SK-N-SH treated with all-trans-retinoic acid at 6 μM for 48 hours (cell line): ENCODE data around the gene KIRREL3.

Experiments used
- PATZ1 ChIP-seq: fragments of 250-450 bp; sonication (Bioruptor Pico); IDR thresholded peaks from 2 replicates; pipeline ENCODE4 v1.8.0; 2020; ENCODE audit warnings: mild to moderate bottlenecking, moderate library complexity, borderline replicate concordance
- PPARA ChIP-seq: fragments of 250-450 bp; sonication (Bioruptor Pico); IDR thresholded peaks from 2 replicates; pipeline ENCODE4 v1.5.0; 2020; ENCODE audit warnings: mild to moderate bottlenecking, borderline replicate concordance
- RARB ChIP-seq: fragments of 250-450 bp; sonication (Bioruptor Pico); IDR thresholded peaks from 2 replicates; pipeline ENCODE4 v1.8.0; 2021; ENCODE audit warnings: mild to moderate bottlenecking, moderate library complexity
- ZNF565 ChIP-seq: fragments of 450-650 bp; formaldehyde crosslinking; conservative IDR thresholded peaks from 2 replicates; pipeline ENCODE4 v1.5.0; 2020; ENCODE audit warnings: low read depth, mild to moderate bottlenecking, moderate library complexity

DNA sequence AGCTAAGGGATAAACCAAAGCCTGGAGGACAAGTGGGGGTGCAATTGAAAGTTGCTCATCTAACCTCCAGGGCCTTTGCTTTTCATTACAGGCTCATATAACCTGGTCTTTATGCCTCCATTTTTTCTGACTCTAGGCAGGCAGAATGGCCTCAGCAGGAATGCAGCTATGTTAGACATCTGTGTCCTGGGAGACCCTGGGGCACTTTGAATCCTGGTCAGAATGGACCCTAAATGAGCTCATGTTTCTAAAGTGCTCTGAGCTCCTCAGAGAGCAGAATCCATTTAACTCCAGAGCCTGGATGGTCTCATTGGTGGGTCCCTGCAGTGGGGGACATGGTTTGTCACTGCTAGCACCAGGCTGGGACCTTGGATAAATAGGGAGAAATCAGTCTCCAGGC lies 177.3 kb downstream of the KIRREL3 start:
- no peak for TF ChIP-seq RARB (CRISPR knock-in tag)
- TF ChIP-seq PATZ1 (CRISPR knock-in tag): no peak
- TF ChIP-seq ZNF565 (CRISPR knock-in tag): no peak
- TF ChIP-seq PPARA (CRISPR knock-in tag): no peak
